DND-41 (cell line): ENCODE results near the gene NFE2L2.
A peak's percentile ranks its signal among the peaks of the same experiment; 100 is the strongest.
"Not testable (repeated sequence)": the region's sequence is repeated elsewhere in the genome, so short reads cannot be mapped to it uniquely, and the experiment has no call there.

Experiments used
- ATAC-seq: fragments of 200-7000 bp; cut with Tn5 transposase; 3 replicates; pipeline ENCODE4 v1.9.1; 2021; ENCODE audit warnings: low read depth; ENCODE audit not compliant: insufficient read depth
- DNase-seq: peaks from one replicate; pipeline ENCODE4 v3.0.0-alpha.2; 2020
- H2AFZ ChIP-seq: 2 replicates; pipeline ENCODE4 v1.6.0; 2012; ENCODE audit warnings: low read depth, low read length
- H3K27ac ChIP-seq: 2 replicates; pipeline ENCODE4 v1.5.1; 2012; ENCODE audit warnings: low read length, inconsistent platforms
- H3K27me3 ChIP-seq: fragments of 200-600 bp; sonication (generic); 2 replicates; pipeline ENCODE4 v1.6.0; 2012; ENCODE audit warnings: low read length, mild to moderate bottlenecking, inconsistent platforms; ENCODE audit not compliant: insufficient read depth, poor library complexity
- H3K36me3 ChIP-seq: 2 replicates; pipeline ENCODE4 v1.5.1; 2012; ENCODE audit warnings: low read length, inconsistent platforms; ENCODE audit not compliant: insufficient read depth
- H3K4me1 ChIP-seq: 2 replicates; pipeline ENCODE4 v1.5.1; 2012; ENCODE audit warnings: mild to moderate bottlenecking, low read length; ENCODE audit not compliant: insufficient read depth
- H3K4me2 ChIP-seq: 2 replicates; pipeline ENCODE4 v1.6.0; 2012; ENCODE audit warnings: mild to moderate bottlenecking, moderate library complexity, low read length, inconsistent platforms; ENCODE audit not compliant: insufficient read depth
- H3K4me3 ChIP-seq, 2 experiments: fragments of 200-600 bp in 1 of 2; shearing (Covaris generic) in 1 of 2; 2 replicates each; pipeline ENCODE4 v1.5.1; 2012 to 2016; ENCODE audit warnings: inconsistent platforms in 2 of 2, low read length in 2 of 2, mild to moderate bottlenecking in 2 of 2, low read depth in 1 of 2, moderate library complexity in 1 of 2
- H3K79me2 ChIP-seq: 2 replicates; pipeline ENCODE4 v1.6.0; 2012; ENCODE audit warnings: low read length, inconsistent platforms; ENCODE audit not compliant: insufficient read depth
- H3K9ac ChIP-seq: 2 replicates; pipeline ENCODE4 v1.6.0; 2012; ENCODE audit warnings: low read depth, mild to moderate bottlenecking, inconsistent platforms, low read length, moderate library complexity
- H3K9me3 ChIP-seq: 2 replicates; pipeline ENCODE4 v1.5.1; 2012; ENCODE audit warnings: low read length, moderate library complexity, mild to moderate bottlenecking, inconsistent platforms; ENCODE audit not compliant: insufficient read depth, severe bottlenecking
- H4K20me1 ChIP-seq: 2 replicates; pipeline ENCODE4 v1.6.0; 2012; ENCODE audit warnings: low read length; ENCODE audit not compliant: insufficient read depth
- EZH2 ChIP-seq: IDR thresholded peaks from 3 replicates; pipeline ENCODE4 v1.6.1; 2012; ENCODE audit warnings: borderline replicate concordance, low read depth, mild to moderate bottlenecking, moderate library complexity, low read length, inconsistent platforms; ENCODE audit not compliant: severe bottlenecking
- TF ChIP-seq, protein P1 (sequence below): IDR thresholded peaks from 2 replicates; pipeline ENCODE4 v1.5.1; 2012; ENCODE audit warnings: borderline replicate concordance, low read length, moderate library complexity, mild to moderate bottlenecking; ENCODE audit not compliant: poor library complexity, severe bottlenecking; ENCODE audit errors: extremely low read depth

NFE2L2 gene

DNA sequence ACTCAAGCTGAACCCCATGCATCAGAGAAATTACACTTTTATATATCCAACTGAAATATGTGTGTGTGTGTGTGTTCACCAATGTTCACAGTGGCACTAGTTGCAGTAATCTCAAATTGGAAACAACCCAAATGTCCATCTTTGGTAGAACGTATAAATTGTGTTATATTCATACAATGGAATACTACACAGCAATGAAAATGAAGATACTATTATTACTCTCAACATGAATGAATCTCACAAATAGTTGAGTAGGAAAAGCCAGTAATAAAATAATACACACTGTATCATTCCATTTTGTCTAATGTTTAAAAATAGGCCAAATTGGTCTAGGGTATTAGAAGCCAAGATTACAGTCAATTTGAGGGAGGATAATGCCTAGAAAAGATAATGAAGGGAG lies 48.0 kb upstream of the NFE2L2 start:
- Histone ChIP-seq H3K4me2 (no peak overlapping the region), H3K79me2 (no peaks in the 10 kb centered on the region), H3K9ac (no peak overlapping the region), H3K27me3 (no peaks in the 10 kb centered on the region), H4K20me1 (no peaks in the 10 kb centered on the region), H3K27ac (no peak overlapping the region), H3K4me1 (peaks cover 23% of the 10 kb centered on the region), H3K4me3 (no peak overlapping the region), H3K36me3 (no peaks in the 10 kb centered on the region), H2AFZ (no peak overlapping the region), H3K9me3 (no peaks in the 10 kb centered on the region)
- DNase-seq: no peak
- TF ChIP-seq EZH2: no peak
- TF ChIP-seq, protein P1, sequence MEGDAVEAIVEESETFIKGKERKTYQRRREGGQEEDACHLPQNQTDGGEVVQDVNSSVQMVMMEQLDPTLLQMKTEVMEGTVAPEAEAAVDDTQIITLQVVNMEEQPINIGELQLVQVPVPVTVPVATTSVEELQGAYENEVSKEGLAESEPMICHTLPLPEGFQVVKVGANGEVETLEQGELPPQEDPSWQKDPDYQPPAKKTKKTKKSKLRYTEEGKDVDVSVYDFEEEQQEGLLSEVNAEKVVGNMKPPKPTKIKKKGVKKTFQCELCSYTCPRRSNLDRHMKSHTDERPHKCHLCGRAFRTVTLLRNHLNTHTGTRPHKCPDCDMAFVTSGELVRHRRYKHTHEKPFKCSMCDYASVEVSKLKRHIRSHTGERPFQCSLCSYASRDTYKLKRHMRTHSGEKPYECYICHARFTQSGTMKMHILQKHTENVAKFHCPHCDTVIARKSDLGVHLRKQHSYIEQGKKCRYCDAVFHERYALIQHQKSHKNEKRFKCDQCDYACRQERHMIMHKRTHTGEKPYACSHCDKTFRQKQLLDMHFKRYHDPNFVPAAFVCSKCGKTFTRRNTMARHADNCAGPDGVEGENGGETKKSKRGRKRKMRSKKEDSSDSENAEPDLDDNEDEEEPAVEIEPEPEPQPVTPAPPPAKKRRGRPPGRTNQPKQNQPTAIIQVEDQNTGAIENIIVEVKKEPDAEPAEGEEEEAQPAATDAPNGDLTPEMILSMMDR: no peak
- no peak for ATAC-seq

DNA sequence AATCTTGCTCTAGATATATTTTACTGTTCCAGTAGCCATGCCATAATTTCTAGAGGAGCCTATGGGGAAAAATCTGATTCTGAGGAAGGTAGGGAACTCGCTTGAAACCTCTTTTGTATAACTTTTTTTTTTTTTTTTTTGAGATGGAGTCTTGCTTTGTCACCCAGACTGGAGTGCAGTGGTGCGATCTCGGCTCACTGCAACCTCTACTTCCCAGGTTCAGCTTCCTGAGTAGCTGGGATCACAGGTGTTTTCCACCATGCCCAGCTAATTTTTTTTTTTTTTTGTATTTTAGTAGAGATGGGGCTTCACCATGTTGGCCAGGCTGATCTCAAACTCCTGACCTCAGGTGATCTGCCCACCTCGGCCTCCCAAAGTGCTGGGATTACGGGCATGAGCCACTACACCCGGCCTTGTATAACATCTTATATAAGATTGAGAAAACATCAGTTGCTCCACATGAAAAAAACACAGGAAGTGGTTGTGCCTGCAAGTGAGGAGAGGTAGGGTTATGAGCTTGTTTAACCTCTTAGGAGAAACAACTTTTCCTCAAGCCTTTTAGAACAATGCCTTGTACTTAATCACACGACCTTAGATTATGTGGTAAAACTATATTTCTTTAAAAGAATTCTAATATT lies 45.3 kb upstream of the NFE2L2 start:
- H4K20me1 ChIP-seq, H3K9me3 ChIP-seq, H3K36me3 ChIP-seq, H3K79me2 ChIP-seq, H3K27me3 ChIP-seq: not testable (repeated sequence)
- H3K4me1 ChIP-seq: peaks cover 23% of the 10 kb centered on the region
- H3K27ac ChIP-seq: peak overlapping the region; percentile 94
- DNase-seq: peak; percentile 62
- peak overlapping the region; percentile 48 for H3K9ac ChIP-seq
- H2AFZ ChIP-seq: peak overlapping the region; percentile 60
- H3K4me3 ChIP-seq: 0 out of 4 replicates have a peak overlapping the region, but pooled peaks of 1 of the 2 experiments have one; percentile 8
- H3K4me2 ChIP-seq: peak overlapping the region; percentile 31
- peak; percentile 97 for ATAC-seq

DNA sequence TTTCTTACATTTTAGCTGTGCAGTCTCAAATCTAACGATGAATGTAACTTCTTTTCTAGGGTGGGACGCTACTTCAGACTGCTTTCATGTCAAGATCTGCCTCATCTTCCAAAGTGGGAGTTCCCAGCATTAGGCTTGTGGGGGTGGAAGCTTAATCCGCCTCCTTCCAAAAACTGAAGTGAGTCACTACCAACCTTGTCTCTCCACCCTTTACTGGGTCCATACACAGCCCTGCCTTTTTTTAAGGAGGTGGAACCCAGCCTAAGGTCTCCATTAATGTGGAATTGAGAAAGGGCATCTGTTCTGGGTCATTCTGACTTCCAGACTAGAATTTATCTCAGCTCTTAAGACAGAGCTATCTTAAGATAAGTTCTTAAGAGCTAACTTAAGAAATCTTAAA lies 42.0 kb upstream of the NFE2L2 start:
- TF ChIP-seq EZH2: no peak
- TF ChIP-seq, protein P1: no peak
- Histone ChIP-seq H3K4me1 (peaks cover 23% of the 10 kb centered on the region), H3K36me3 (no peaks in the 10 kb centered on the region), H3K27ac (no peak overlapping the region), H2AFZ (no peak overlapping the region), H3K79me2 (no peaks in the 10 kb centered on the region), H4K20me1 (no peaks in the 10 kb centered on the region), H3K4me2 (no peak overlapping the region), H3K27me3 (no peaks in the 10 kb centered on the region), H3K9ac (no peak overlapping the region), H3K4me3 (no peak overlapping the region), H3K9me3 (no peaks in the 10 kb centered on the region)
- DNase-seq (no peak), ATAC-seq (no peak)

DNA sequence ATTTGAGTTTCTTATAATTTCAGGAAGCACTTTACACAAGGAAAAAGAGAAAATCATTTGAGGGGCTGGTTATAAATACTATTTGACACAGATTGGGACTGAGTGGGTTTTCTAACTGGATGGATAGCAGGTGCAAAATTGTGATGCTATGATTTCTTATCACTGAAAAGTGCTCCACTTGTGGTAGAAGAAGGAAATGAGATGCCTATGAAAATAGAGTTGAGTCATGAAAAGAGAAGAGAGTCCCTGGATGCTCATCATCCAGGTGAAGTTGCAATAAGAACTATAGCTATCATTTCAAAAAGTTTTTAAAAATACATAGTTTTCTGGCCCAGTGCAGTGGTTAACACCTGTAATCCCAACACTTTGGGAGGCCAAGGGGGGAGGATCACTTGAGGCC lies 39.4 kb upstream of the NFE2L2 start:
- Histone ChIP-seq H4K20me1 (no peaks in the 10 kb centered on the region), H3K4me1 (peaks cover 4% of the 10 kb centered on the region), H3K27ac (no peak overlapping the region), H3K4me2 (no peak overlapping the region), H3K36me3 (no peaks in the 10 kb centered on the region), H2AFZ (no peak overlapping the region), H3K9me3 (no peaks in the 10 kb centered on the region), H3K27me3 (no peaks in the 10 kb centered on the region), H3K79me2 (no peaks in the 10 kb centered on the region), H3K9ac (no peak overlapping the region), H3K4me3 (no peak overlapping the region)
- ATAC-seq (peak; percentile 40; the same call in 2 of the 3 replicates), DNase-seq (no peak)
- TF ChIP-seq, protein P1: peak; percentile 22
- no peak for TF ChIP-seq EZH2
